Hematopoietic multipotent progenitor cell treated with erythropoietin and hydrocortisone succinate and interleukin-3 and kit ligand, for 17 days (in vitro differentiated cells): Measurements from ENCODE around the gene FAM151A.

ENCODE experiments used
- DNase-seq: peaks from one replicate; pipeline ENCODE4 v3.0.0-alpha.2; 2015; ENCODE audit warnings: low spot score

FAM151A gene

GRCh38 chr1:54579337-54579781, 44.0 kb downstream of the FAM151A start:
- DNase-seq: no peak

- no peak for DNase-seq
Observed at GRCh38 chr1:54577612-54578011, 45.7 kb downstream of the FAM151A start.

- no peak for DNase-seq
Observed at GRCh38 chr1:54575605-54576290, 47.6 kb downstream of the FAM151A start.

GRCh38 chr1:54575161-54575560, 48.2 kb downstream of the FAM151A start:
- DNase-seq: no peak

- DNase-seq: no peak
Observed at GRCh38 chr1:54574158-54574778, 49.1 kb downstream of the FAM151A start.

GRCh38 chr1:54572542-54572850, 50.8 kb downstream of the FAM151A start:
- no peak for DNase-seq

GRCh38 chr1:54571803-54572541, 51.4 kb downstream of the FAM151A start:
- DNase-seq: no peak

- DNase-seq: no peak
Observed at GRCh38 chr1:54571326-54571725, 52.0 kb downstream of the FAM151A start.

GRCh38 chr1:54570161-54570560, 53.2 kb downstream of the FAM151A start:
- DNase-seq: no peak

GRCh38 chr1:54569339-54569738, 54.0 kb downstream of the FAM151A start:
- DNase-seq: no peak

- DNase-seq: no peak
Observed at GRCh38 chr1:54567961-54568360, 55.4 kb downstream of the FAM151A start.

GRCh38 chr1:54566438-54567141, 56.7 kb downstream of the FAM151A start:
- DNase-seq: no peak

GRCh38 chr1:54565113-54565501, 58.2 kb downstream of the FAM151A start:
- DNase-seq: no peak

GRCh38 chr1:54564312-54565112, 58.8 kb downstream of the FAM151A start:
- no peak for DNase-seq

- DNase-seq: no peak
Observed at GRCh38 chr1:54559771-54560231, 63.5 kb downstream of the FAM151A start.
